HepG2 (cell line): ENCODE measurements around the gene TK2. TPM values are rescaled to one million over a fixed set of nuclear protein-coding genes. Genes with fewer than 3 reads are reported as not detected.
A peak's percentile ranks its signal among the peaks of the same experiment; 100 is the strongest.

Source experiments
- ATAC-seq: fragments of 200-7000 bp; cut with Tn5 transposase; 3 replicates; pipeline ENCODE4 v1.9.1; 2020; ENCODE audit warnings: mild to moderate bottlenecking, moderate library complexity
- BruUV-seq: library from RNA; stranded (reverse); fragments of 400-500 nt; replicated peaks from 2 replicates; lab custom pipeline; 2021; lab: Mats Ljungman, UMichigan
- CTCF ChIA-PET: fragments of 300-600 bp; formaldehyde crosslinking; extraction: SDS; loops from one replicate; lab custom pipeline; 2021; ENCODE audit warnings: low total read pairs, inconsistent platforms, low intra/inter-chr PET ratio; lab: Yijun Ruan, JAX
- POLR2A ChIA-PET: fragments of 350-600 bp; sonication (Branson Sonifier 250); formaldehyde crosslinking; loops from one replicate; lab custom pipeline; 2020; ENCODE audit warnings: antibody characterized with exemption, inconsistent platforms; lab: Yijun Ruan, JAX
- DNase-seq: peaks from one replicate; pipeline ENCODE4 v3.0.0-alpha.2; 2015; ENCODE audit warnings: low spot score
- FAIRE-seq: peaks from 3 replicates; lab custom pipeline; 2011; peaks lifted over from hg19 to GRCh38; lab: Jason Lieb, UNC
- H2AFZ ChIP-seq: one replicate; pipeline ENCODE4 v1.6.1; 2011; ENCODE audit warnings: low read length, inconsistent platforms
- H3K27ac ChIP-seq: fragments of 300-600 bp; 3 replicates; pipeline ENCODE4 v1.8.0; 2011; ENCODE audit warnings: mixed run types, mild to moderate bottlenecking, mixed read lengths, low read length, inconsistent platforms; ENCODE audit not compliant: insufficient read depth; ENCODE audit errors: extremely low read length
- H3K27me3 ChIP-seq, 2 experiments: fragments of 200-600 bp in 1 of 2; 2 replicates in 1 of 2; 3 replicates in 1 of 2; pipeline versions ENCODE4 v1.6.0 to v1.8.0; 2011; ENCODE audit warnings: low read length in 2 of 2, mild to moderate bottlenecking in 2 of 2, moderate library complexity in 2 of 2, inconsistent platforms in 1 of 2; ENCODE audit not compliant: insufficient read depth in 2 of 2, control insufficient read depth in 1 of 2
- H3K36me3 ChIP-seq, 2 experiments: fragments of 200-600 bp in 1 of 2; replicated peaks in 1 of 2; 2 replicates in 1 of 2; 3 replicates in 1 of 2; pipeline versions ENCODE4 v1.5.1 to v1.8.0; 2011; ENCODE audit warnings: low read length in 2 of 2, inconsistent platforms in 1 of 2; ENCODE audit not compliant: insufficient read depth in 2 of 2, control insufficient read depth in 1 of 2
- H3K4me1 ChIP-seq: 2 replicates; pipeline ENCODE4 v1.5.1; 2012; ENCODE audit warnings: low read length, inconsistent platforms; ENCODE audit not compliant: insufficient read depth
- H3K4me2 ChIP-seq: 2 replicates; pipeline ENCODE4 v1.6.0; 2011; ENCODE audit warnings: low read depth, low read length, inconsistent platforms
- H3K4me3 ChIP-seq, 3 experiments: fragments of 200-600 bp in 1 of 3; sonication (generic), shearing (Covaris generic) in 1 of 3; replicated peaks in 1 of 3; 2 replicates each; pipeline ENCODE4 v1.5.1; 2011 to 2016; ENCODE audit warnings: low read length in 3 of 3, inconsistent platforms in 2 of 3, low read depth in 2 of 3, mild to moderate bottlenecking in 2 of 3, control low read depth in 1 of 3, mixed read lengths in 1 of 3; ENCODE audit not compliant: insufficient read depth in 1 of 3
- H3K79me2 ChIP-seq: one replicate; pipeline ENCODE4 v1.6.1; 2011; ENCODE audit warnings: low read length, inconsistent platforms; ENCODE audit not compliant: insufficient read depth
- H3K9ac ChIP-seq: 2 replicates; pipeline ENCODE4 v1.6.0; 2011; ENCODE audit warnings: mild to moderate bottlenecking, low read depth, low read length, inconsistent platforms; ENCODE audit not compliant: insufficient read depth
- H3K9me3 ChIP-seq: 2 replicates; pipeline ENCODE4 v1.5.1; 2012; ENCODE audit warnings: mild to moderate bottlenecking, low read length
- H4K20me1 ChIP-seq: 2 replicates; pipeline ENCODE4 v1.6.0; 2011; ENCODE audit warnings: inconsistent platforms, mild to moderate bottlenecking, low read length, moderate library complexity; ENCODE audit not compliant: insufficient read depth
- HMG20B ChIP-seq: conservative IDR thresholded peaks from 2 replicates; pipeline ENCODE4 v1.6.1; 2016; ENCODE audit warnings: missing genetic modification reagents, missing compliant biosample characterization
- IKZF1 ChIP-seq: fragments of 450-650 bp; IDR thresholded peaks from 2 replicates; pipeline ENCODE4 v1.7.1; 2016
- IKZF4 ChIP-seq: sonication (generic); formaldehyde crosslinking; IDR thresholded peaks from 2 replicates; pipeline ENCODE4 v1.5.1; 2020; ENCODE audit warnings: borderline replicate concordance, mild to moderate bottlenecking, low read depth, missing genetic modification reagents; ENCODE audit errors: not compliant biosample characterization
- PPARG ChIP-seq: conservative IDR thresholded peaks from 2 replicates; pipeline ENCODE4 v1.6.1; 2016; ENCODE audit warnings: missing biosample characterization, missing genetic modification reagents
- SIX4 ChIP-seq: sonication (generic); formaldehyde crosslinking; IDR thresholded peaks from 2 replicates; pipeline ENCODE4 v1.4.0; 2020; ENCODE audit warnings: missing genetic modification reagents
- STAG1 ChIP-seq: sonication (generic); formaldehyde crosslinking; IDR thresholded peaks from 2 replicates; pipeline ENCODE4 v1.4.0; 2020; ENCODE audit warnings: missing genetic modification reagents
- ZNF644 ChIP-seq: IDR thresholded peaks from 2 replicates; pipeline ENCODE4 v1.6.1; 2016; ENCODE audit warnings: low read depth
- WGBS: methylation state at CpG from one replicate; pipeline ENCODE4 v1.1.6; 2017; ENCODE audit warnings: low lambda C conversion rate; 5-methylcytosine and 5-hydroxymethylcytosine counted together
- in situ Hi-C: cut with HindIII; loops from 2 replicates; pipeline ENCODE4 v1.10.0; 2017; ENCODE audit warnings: low pct_unique_long_range_greater_than_20kb; ENCODE audit not compliant: extremely low pct_ligation_motif_present
- intact Hi-C: fragments of 100-400 bp; cut with micrococcal nuclease; formaldehyde crosslinking; loops from one replicate; pipeline ENCODE4 v1.10.0; 2022; ENCODE audit not compliant: unreplicated experiment
- polyA plus RNA-seq, 8 experiments: library from polyadenylated mRNA; depleted of rRNA in 3 of 8; stranded (reverse) in 7 of 8; unstranded in 1 of 8; fragments of >200 nt; fragmentation: Illumina TruSeq in 4 of 8; extraction: Trizol in 4 of 8; gene quantifications; 2 replicates each; pipeline versions ENCODE4 v1.2.1 to v1.2.3, GENCODE V29; 2011 to 2016; ENCODE audit warnings: low read depth in 4 of 8, missing spikeins in 1 of 8, mixed read lengths in 1 of 8; ENCODE audit not compliant: insufficient read depth in 1 of 8
- total RNA-seq, 5 experiments: library from RNA; depleted of rRNA; stranded (reverse); fragments of >200 nt; fragmentation: Illumina TruSeq; extraction: Trizol; gene quantifications; 2 replicates each; pipeline ENCODE4 v1.2.3, GENCODE V29; 2016; ENCODE audit warnings: low read depth in 1 of 5
- TF ChIP-seq, protein P1 (sequence below): sonication (generic); formaldehyde crosslinking; IDR thresholded peaks from 2 replicates; pipeline ENCODE4 v1.5.0; 2020; ENCODE audit warnings: mild to moderate bottlenecking, missing genetic modification reagents, borderline replicate concordance
- TF ChIP-seq, protein P2 (sequence below): sonication (generic); formaldehyde crosslinking; IDR thresholded peaks from 2 replicates; pipeline ENCODE4 v1.8.1; 2023; ENCODE audit warnings: mild to moderate bottlenecking, inconsistent platforms, moderate library complexity, missing genetic modification reagents, borderline replicate concordance
- TF ChIP-seq, protein P3 (sequence below): sonication (generic); formaldehyde crosslinking; IDR thresholded peaks from 2 replicates; pipeline ENCODE4 v1.4.0; 2020; ENCODE audit warnings: mild to moderate bottlenecking, low read depth, missing genetic modification reagents
- TF ChIP-seq, protein P4 (sequence below): sonication (generic); formaldehyde crosslinking; IDR thresholded peaks from 2 replicates; pipeline ENCODE4 v1.4.0; 2020; ENCODE audit warnings: missing genetic modification reagents
- TF ChIP-seq, protein P5 (sequence below): sonication (generic); formaldehyde crosslinking; IDR thresholded peaks from 2 replicates; pipeline ENCODE4 v1.5.0; 2020; ENCODE audit warnings: missing genetic modification reagents
- TF ChIP-seq, protein P6 (sequence below): sonication (generic); formaldehyde crosslinking; IDR thresholded peaks from 2 replicates; pipeline ENCODE4 v1.5.0; 2020; ENCODE audit warnings: mild to moderate bottlenecking, missing genetic modification reagents

The TK2 gene
- total and polyA plus RNA-seq, 2 of the 13 experiments (the other 11 are each of a cell fraction or from before 2014, with no cell fraction given), result 18.7 to 21.0 TPM

DNA sequence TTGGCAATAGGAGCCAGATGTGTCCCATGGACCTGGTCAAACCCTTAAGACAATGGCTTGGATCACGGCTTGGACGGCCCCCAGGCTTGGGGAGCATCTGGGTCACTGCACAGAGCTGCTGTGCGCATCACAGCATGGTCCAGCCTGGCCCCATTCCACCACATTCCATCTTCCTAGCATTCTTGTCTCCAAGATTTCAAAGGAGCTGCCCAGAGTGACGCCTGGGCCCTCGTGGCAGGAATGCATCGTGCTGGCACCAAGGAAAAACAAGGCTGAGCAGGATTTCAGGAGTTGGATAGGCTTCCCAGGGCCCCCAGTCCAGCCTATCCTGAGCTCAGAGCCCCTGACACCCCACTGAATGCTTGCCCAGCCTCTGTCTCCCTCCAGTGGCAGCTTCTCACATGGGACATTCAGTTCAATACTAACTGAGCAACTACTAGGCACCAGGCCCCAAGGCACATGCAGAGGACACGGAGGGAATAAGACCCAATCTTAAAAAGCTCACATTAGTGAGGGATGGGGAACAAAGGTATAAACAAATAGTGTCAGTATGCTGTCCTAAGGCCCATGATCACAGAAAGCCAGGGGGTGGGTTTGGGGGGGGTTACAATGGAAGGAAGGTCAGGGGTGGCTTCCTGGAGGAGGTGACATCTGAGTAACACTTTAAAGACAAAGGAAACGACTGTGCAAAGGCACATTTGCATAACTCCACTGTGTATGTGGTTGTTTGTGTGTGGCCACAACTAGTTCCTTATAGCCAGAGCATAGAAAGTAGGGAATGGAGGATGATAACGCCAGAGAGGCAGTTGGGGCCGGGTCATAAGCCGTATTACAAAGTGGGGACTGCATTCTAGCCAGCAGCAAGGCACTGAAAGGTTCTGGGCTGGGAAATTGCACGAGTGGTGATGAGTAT lies 34.1 kb downstream of the TK2 start:
- Histone ChIP-seq H3K27ac (peak overlapping the region; percentile 99), H3K79me2 (no peaks in the 10 kb centered on the region), H3K36me3 (peaks cover 5 to 8% of the 10 kb centered on the region in 2 experiments; a peak in 3 of 5 replicates), H4K20me1 (no peaks in the 10 kb centered on the region), H2AFZ (no peak overlapping the region), H3K27me3 (no peaks in the 10 kb centered on the region), H3K4me1 (peaks cover 66% of the 10 kb centered on the region), H3K9me3 (no peaks in the 10 kb centered on the region), H3K4me3 (no peak overlapping the region), H3K9ac (peak overlapping the region; percentile 43), H3K4me2 (peak overlapping the region; percentile 30; the same call in 1 of the 2 replicates)
- CTCF ChIA-PET, result no interaction called here
- WGBS, result 84% methylated on average over 11 of the region's 12 CpGs
- BruUV-seq, result no TSS peak
- in situ Hi-C loops (no loop called here), intact Hi-C loops (loop anchor here (2.0 kb wide), 2 partner anchors 33 to 89 kb away; partner anchors contain the start of gene CMTM3)
- ATAC-seq (no peak), DNase-seq (no peak), FAIRE-seq (no peak)
- POLR2A ChIA-PET, result interaction anchor here (1.2 to 1.3 kb wide), 2 partner anchors 107 to 109 kb away, joined by 3 read pairs; no protein-coding TSS in a partner anchor
- TF ChIP-seq, protein P1, sequence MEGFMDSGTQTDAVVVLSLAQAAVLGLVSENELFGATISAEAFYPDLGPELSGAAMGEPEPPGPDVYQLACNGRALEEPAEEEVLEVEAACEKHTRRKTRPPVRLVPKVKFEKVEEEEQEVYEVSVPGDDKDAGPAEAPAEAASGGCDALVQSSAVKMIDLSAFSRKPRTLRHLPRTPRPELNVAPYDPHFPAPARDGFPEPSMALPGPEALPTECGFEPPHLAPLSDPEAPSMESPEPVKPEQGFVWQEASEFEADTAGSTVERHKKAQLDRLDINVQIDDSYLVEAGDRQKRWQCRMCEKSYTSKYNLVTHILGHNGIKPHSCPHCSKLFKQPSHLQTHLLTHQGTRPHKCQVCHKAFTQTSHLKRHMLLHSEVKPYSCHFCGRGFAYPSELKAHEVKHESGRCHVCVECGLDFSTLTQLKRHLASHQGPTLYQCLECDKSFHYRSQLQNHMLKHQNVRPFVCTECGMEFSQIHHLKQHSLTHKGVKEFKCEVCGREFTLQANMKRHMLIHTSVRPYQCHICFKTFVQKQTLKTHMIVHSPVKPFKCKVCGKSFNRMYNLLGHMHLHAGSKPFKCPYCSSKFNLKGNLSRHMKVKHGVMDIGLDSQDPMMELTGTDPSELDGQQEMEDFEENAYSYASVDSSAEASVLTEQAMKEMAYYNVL (CRISPR knock-in tag), result no peak
- TF ChIP-seq, protein P2, sequence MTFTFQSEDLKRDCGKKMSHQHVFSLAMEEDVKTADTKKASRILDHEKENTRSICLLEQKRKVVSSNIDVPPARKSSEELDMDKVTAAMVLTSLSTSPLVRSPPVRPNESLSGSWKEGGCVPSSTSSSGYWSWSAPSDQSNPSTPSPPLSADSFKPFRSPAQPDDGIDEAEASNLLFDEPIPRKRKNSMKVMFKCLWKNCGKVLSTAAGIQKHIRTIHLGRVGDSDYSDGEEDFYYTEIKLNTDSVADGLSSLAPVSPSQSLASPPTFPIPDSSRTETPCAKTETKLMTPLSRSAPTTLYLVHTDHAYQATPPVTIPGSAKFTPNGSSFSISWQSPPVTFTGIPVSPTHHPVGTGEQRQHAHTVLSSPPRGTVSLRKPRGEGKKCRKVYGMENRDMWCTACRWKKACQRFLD, result no peak
- TF ChIP-seq SIX4 (CRISPR knock-in tag), result no peak
- TF ChIP-seq, protein P3, sequence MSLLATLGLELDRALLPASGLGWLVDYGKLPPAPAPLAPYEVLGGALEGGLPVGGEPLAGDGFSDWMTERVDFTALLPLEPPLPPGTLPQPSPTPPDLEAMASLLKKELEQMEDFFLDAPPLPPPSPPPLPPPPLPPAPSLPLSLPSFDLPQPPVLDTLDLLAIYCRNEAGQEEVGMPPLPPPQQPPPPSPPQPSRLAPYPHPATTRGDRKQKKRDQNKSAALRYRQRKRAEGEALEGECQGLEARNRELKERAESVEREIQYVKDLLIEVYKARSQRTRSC, result no peak
- TF ChIP-seq, protein P4, sequence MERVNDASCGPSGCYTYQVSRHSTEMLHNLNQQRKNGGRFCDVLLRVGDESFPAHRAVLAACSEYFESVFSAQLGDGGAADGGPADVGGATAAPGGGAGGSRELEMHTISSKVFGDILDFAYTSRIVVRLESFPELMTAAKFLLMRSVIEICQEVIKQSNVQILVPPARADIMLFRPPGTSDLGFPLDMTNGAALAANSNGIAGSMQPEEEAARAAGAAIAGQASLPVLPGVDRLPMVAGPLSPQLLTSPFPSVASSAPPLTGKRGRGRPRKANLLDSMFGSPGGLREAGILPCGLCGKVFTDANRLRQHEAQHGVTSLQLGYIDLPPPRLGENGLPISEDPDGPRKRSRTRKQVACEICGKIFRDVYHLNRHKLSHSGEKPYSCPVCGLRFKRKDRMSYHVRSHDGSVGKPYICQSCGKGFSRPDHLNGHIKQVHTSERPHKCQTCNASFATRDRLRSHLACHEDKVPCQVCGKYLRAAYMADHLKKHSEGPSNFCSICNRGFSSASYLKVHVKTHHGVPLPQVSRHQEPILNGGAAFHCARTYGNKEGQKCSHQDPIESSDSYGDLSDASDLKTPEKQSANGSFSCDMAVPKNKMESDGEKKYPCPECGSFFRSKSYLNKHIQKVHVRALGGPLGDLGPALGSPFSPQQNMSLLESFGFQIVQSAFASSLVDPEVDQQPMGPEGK (CRISPR knock-in tag), result peak; percentile 26; the same call in 1 of the 2 replicates
- no peak for TF ChIP-seq PPARG (CRISPR knock-in tag)
- TF ChIP-seq STAG1, result peak; percentile 75
- TF ChIP-seq, protein P5, sequence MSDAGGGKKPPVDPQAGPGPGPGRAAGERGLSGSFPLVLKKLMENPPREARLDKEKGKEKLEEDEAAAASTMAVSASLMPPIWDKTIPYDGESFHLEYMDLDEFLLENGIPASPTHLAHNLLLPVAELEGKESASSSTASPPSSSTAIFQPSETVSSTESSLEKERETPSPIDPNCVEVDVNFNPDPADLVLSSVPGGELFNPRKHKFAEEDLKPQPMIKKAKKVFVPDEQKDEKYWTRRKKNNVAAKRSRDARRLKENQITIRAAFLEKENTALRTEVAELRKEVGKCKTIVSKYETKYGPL, result no peak
- 0 out of 2 replicates have a peak, but pooled peaks have one; percentile 45 for TF ChIP-seq HMG20B (CRISPR knock-in tag)
- TF ChIP-seq, protein P6, sequence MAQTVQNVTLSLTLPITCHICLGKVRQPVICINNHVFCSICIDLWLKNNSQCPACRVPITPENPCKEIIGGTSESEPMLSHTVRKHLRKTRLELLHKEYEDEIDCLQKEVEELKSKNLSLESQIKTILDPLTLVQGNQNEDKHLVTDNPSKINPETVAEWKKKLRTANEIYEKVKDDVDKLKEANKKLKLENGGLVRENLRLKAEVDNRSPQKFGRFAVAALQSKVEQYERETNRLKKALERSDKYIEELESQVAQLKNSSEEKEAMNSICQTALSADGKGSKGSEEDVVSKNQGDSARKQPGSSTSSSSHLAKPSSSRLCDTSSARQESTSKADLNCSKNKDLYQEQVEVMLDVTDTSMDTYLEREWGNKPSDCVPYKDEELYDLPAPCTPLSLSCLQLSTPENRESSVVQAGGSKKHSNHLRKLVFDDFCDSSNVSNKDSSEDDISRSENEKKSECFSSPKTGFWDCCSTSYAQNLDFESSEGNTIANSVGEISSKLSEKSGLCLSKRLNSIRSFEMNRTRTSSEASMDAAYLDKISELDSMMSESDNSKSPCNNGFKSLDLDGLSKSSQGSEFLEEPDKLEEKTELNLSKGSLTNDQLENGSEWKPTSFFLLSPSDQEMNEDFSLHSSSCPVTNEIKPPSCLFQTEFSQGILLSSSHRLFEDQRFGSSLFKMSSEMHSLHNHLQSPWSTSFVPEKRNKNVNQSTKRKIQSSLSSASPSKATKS (CRISPR knock-in tag), result no peak
- no peak for TF ChIP-seq ZNF644 (CRISPR knock-in tag)
- no peak for TF ChIP-seq IKZF4 (CRISPR knock-in tag)
- no peak for TF ChIP-seq IKZF1
